ENCODE measurements around the gene LRR1.
"Not testable (repeated sequence)": the region's sequence is repeated elsewhere in the genome, so short reads cannot be mapped to it uniquely, and the experiment has no call there.

Gene LRR1

DNA sequence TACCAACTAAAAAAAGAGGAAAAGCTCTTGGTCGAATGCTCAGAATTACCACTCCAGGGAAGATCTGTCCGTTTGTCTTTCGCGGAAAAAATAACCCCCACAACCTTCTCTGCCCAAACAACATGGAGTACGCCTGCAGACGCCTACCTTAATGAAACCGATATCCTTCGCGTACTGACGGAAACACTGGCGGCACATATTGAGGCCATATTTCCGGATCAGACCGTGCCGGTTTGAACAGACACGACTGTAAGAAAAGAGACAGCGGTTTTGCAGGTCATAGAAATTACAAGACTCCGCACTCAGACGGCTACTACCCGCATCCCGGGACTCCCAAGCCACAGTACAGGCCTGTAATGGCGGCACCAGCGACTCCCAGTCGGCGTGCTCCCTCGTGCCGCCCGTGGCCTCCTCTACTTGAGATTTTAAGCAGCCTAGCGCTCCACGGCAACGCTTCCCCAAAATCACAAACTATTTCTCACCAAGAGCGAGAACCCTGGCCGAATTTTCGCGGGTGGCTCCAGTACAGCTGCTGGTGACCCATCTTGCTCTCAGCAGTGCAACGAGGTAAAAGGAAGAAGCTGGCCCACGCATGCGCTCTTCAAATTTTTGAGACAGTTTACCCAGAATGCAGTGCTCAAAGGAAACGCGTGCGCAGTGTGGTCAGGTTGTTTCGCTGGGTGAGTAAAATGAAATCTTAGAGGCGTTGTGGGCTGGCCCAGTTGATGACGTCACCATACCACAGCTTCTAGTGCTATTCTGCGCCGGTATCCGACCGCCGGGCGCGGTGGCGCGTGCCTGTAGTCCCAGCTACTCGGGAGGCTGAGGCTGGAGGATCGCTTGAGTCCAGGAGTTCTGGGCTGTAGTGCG lies 12.7 kb upstream of the LRR1 start, which contains the start of gene RPS29:
Gene RPS29, minus strand, starts transcription at position 578 of the 870 bp plus-strand sequence. Its CDS starts 34 bp downstream, at position 544.
- peak; percentile 99 for DNase-seq (ENCODE audit: low spot score)

DNA sequence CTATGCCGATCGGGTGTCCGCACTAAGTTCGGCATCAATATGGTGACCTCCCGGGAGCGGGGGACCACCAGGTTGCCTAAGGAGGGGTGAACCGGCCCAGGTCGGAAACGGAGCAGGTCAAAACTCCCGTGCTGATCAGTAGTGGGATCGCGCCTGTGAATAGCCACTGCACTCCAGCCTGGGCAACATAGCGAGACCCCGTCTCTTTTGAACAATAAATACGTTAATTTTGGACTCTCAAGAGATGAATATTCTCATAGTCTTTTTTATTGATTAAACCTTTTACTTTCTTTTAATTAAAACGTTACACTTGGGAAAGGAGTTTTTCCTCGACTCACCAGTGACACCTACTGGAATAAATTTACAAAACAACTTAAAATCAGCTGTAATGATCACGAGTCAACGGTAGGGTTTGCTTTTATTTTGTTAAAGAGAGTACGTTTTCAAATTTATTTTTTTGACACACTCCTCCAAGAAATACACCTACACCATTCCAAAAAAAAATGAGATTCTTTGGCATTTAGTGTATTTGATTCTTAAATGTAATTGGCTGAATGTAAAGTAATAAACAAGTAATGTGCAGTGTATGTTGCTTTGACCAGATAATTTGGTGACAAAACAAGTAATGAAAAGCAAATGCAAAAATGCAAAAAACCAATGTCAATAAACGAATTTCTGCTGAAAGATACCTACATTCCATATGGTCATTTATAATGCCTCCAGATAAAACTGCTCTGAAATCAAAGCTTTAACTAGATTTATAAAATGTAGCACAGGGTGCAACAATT lies 11.9 kb upstream of the LRR1 start:
- peak; percentile 81 for DNase-seq (ENCODE audit: low spot score)

GRCh38 chr14:49589387-49589786 lies 9.4 kb upstream of the LRR1 start:
- DNase-seq (ENCODE audit: low spot score) = no peak

- DNase-seq (ENCODE audit: low spot score) = no peak
These were observed 5.7 kb upstream of the LRR1 start for GRCh38 chr14:49593016-49593415.

GRCh38 chr14:49594347-49595091 lies 4.2 kb upstream of the LRR1 start:
- peak; percentile 72 for DNase-seq (ENCODE audit: low spot score)

DNA sequence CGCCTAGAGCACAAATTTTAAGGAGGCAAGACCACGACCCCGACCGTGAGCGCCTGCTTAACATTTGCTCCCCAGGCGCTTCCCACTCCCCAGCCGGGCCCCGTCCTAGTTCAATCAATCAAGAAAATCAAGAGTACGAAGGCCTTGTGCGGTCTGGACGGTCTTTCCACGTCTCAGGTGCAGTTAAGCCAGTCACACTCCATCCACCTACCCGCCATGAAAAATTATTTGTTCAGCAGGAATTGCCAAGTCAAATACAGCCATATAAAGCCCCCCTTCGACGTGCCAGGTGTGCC lies 603 bp upstream of the LRR1 start:
- DNase-seq (ENCODE audit: low spot score) = no peak

DNA sequence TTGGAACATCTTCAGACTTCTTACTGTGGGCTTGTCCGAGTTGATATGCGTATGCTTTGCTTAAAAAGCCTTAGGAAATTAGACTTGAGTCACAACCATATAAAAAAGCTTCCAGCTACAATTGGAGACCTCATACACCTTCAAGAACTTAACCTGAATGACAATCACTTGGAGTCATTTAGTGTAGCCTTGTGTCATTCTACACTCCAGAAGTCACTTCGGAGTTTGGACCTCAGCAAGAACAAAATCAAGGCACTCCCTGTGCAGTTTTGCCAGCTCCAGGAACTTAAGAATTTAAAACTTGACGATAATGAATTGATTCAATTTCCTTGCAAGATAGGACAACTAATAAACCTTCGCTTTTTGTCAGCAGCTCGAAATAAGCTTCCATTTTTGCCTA lies 8.8 kb downstream of the LRR1 start:
- no peak for DNase-seq (ENCODE audit: low spot score)

GRCh38 chr14:49612251-49612650 lies 13.5 kb downstream of the LRR1 start:
- no peak for DNase-seq (ENCODE audit: low spot score)

GRCh38 chr14:49612671-49613070 lies 13.9 kb downstream of the LRR1 start:
- no peak for DNase-seq (ENCODE audit: low spot score)

GRCh38 chr14:49614196-49614595 lies 15.5 kb downstream of the LRR1 start:
- no peak for DNase-seq (ENCODE audit: low spot score)

- no peak for DNase-seq (ENCODE audit: low spot score)
These were observed 17.0 kb downstream of the LRR1 start for GRCh38 chr14:49615776-49616175.

- no peak for DNase-seq (ENCODE audit: low spot score)
These were observed 19.2 kb downstream of the LRR1 start for GRCh38 chr14:49617852-49618519.

DNA sequence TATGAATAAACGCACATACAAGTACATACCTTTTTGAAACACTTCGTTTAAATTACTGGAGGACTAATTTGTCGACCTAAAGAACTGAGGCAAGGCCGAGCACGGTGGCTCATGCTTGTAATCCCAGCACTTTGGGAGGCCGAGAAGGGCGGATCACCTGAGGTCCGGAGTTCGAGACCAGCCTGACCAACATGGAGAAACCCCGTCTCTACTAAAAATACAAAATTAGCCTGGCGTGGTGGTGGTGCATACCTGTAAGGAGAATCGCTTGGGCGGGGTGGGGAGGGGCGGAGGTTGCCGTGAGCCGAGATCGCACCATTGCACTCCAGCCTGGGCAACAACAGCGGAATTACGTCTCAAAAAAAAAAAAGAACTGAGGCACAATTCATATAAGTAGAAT lies 20.5 kb downstream of the LRR1 start:
- not testable (repeated sequence) for DNase-seq (ENCODE audit: low spot score)

DNA sequence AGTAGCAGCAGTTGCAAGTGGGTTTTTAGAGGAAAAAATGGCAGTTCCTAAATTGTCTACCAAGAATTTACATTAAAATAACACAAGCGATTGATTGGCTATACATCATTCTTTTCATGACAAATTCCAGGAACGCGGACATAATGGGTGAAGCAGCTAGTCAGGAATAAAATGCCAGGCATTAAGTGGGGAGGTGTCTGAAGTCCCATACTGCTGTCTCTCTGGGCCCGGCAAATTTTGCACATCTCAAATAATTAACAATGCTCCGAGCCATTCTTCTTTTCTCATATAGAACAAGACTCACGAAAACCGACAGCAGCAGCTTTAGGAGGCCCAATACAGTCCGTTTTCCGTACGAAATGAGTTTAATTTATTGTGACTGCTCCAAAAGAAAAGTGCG lies 21.0 kb downstream of the LRR1 start:
- DNase-seq (ENCODE audit: low spot score) = no peak

- peak; percentile 98 for DNase-seq (ENCODE audit: low spot score)
These were observed 21.7 kb downstream of the LRR1 start, which contains the start of the genes MGAT2 and RPL36AL for GRCh38 chr14:49620182-49621113. Gene MGAT2 (plus strand): TSS chr14:49620799. CDS start chr14:49621269, 470 bp downstream. Gene RPL36AL (minus strand): TSS chr14:49620626. CDS start chr14:49619104, 1,522 bp downstream.

DNA sequence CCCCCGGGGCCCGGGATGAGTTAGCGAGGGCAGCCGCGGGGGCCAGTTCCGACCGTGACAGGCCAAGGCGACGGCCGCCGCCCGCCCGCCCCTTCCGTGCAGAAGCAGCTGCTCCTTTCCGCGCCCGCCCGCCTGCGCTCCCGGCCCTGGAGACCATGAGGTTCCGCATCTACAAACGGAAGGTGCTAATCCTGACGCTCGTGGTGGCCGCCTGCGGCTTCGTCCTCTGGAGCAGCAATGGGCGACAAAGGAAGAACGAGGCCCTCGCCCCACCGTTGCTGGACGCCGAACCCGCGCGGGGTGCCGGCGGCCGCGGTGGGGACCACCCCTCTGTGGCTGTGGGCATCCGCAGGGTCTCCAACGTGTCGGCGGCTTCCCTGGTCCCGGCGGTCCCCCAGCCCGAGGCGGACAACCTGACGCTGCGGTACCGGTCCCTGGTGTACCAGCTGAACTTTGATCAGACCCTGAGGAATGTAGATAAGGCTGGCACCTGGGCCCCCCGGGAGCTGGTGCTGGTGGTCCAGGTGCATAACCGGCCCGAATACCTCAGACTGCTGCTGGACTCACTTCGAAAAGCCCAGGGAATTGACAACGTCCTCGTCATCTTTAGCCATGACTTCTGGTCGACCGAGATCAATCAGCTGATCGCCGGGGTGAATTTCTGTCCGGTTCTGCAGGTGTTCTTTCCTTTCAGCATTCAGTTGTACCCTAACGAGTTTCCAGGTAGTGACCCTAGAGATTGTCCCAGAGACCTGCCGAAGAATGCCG lies 22.6 kb downstream of the LRR1 start:
- no peak for DNase-seq (ENCODE audit: low spot score)

DNA sequence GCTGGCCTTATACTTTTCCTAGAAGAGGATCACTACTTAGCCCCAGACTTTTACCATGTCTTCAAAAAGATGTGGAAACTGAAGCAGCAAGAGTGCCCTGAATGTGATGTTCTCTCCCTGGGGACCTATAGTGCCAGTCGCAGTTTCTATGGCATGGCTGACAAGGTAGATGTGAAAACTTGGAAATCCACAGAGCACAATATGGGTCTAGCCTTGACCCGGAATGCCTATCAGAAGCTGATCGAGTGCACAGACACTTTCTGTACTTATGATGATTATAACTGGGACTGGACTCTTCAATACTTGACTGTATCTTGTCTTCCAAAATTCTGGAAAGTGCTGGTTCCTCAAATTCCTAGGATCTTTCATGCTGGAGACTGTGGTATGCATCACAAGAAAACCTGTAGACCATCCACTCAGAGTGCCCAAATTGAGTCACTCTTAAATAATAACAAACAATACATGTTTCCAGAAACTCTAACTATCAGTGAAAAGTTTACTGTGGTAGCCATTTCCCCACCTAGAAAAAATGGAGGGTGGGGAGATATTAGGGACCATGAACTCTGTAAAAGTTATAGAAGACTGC lies 23.4 kb downstream of the LRR1 start:
- no peak for DNase-seq (ENCODE audit: low spot score)

DNA sequence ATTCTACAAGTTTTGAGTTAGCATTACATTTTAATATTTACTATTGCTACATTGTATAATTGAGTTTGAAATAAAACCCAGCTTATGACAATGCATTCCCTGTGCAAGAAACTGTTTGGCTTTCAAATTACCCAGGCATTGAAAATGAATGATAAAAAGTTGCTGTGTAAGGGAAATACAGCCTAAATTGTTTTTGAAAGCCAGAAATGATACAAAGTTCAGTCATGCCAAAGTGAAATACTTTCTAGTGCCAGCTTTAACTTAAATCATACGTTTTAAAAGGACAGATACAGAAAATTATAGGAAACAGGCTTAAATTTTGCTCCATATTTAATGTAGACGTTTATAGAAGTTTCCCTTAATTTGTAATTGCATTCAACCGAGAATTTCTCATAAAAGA lies 24.6 kb downstream of the LRR1 start:
- no peak for DNase-seq (ENCODE audit: low spot score)
